Measurements from ENCODE around the gene DNAJC22. TPM values are rescaled to one million over a fixed set of nuclear protein-coding genes. Genes with fewer than 3 reads are reported as not detected.

The DNAJC22 gene
- total RNA-seq, 2 experiments from 2014 or later: 0.11 to 0.31 TPM

DNA sequence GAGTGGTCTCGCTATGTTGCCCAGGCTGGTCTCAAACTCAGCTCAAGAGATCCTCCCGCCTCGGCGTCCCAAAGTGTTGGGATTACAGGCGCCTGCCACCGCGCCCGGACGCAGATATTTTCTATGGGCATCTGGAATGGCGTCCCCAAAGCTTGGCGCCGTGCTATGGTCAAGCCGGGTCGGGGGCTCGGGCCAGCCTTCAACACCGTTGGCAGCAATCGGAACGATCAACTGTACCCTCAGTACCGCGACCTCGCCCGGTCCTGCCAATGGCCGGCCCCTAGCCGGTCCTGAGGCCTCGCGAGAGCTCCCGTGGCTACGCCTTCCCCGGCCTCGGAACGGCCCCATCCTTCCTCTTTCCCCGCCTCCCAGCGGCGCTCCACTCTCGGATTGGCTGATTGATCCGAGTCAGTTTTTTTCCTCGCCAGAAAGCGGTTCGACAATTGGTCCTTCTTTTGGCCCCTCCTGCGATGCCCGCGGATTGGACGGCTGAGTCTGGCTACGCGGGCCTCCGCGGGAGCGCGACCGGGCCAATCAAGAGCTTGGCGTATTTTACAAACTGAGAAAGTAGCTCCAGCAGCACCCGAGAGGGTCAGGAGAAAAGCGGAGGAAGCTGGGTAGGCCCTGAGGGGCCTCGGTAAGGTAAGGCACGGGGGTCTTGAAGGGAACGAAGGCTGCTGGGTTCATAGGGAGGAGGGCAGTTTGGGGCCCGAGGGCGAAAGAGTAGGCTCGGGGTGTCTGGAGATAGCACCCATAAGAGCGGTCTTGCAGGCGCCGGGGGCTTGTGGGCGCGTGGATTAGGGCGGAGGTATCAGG lies 23.8 kb upstream of the DNAJC22 start, which contains the start of gene TROAP:
TSS of gene TROAP (plus strand) at position 548 of the 816 bp plus-strand sequence. CDS start 354 bp downstream, outside the sequence.
- Mint-ChIP-seq H3K27me3 (peaks cover 5% of the 10 kb centered on the region), H3K4me3 (peak within 1 kb of the TSS; percentile 100), H3K27ac (peak within 1 kb of the TSS; percentile 98), H3K4me1 (peaks cover 24% of the 10 kb centered on the region), H3K9me3 (no peaks in the 10 kb centered on the region), H3K36me3 (peaks cover 20% of the 10 kb centered on the region)
- POLR2A ChIA-PET: interaction anchor here (0.7 to 2.2 kb wide), 22 partner anchors 8 to 703 kb away, joined by 3 to 23 read pairs (median 4); partner anchors contain the start of genes PRKAG1, RACGAP1, SPATS2 and TUBA1A
- DNase-seq (peak; percentile 95), ATAC-seq (ENCODE audit: low read depth) (peak; percentile 98)

DNA sequence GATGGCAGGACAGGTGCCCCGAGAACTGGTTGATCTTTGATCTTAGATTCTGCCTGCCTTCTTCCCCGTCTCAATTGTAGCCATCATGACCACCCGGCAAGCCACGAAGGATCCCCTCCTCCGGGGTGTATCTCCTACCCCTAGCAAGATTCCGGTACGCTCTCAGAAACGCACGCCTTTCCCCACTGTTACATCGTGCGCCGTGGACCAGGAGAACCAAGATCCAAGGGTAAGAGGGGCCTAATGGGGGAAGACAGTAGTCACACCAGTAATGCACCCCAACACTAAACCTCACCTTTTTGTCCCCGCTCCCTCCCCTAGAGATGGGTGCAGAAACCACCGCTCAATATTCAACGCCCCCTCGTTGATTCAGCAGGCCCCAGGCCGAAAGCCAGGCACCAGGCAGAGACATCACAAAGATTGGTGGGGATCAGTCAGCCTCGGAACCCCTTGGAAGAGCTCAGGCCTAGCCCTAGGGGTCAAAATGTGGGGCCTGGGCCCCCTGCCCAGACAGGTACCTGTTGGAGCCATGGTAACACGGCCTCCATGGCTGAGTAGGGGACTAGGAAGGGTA lies 23.1 kb upstream of the DNAJC22 start:
- DNase-seq: no peak
- Mint-ChIP-seq H3K27ac (peak overlapping the region; percentile 98), H3K4me3 (peak overlapping the region; percentile 100), H3K4me1 (peaks cover 24% of the 10 kb centered on the region), H3K27me3 (peaks cover 4% of the 10 kb centered on the region), H3K36me3 (peaks cover 21% of the 10 kb centered on the region), H3K9me3 (no peaks in the 10 kb centered on the region)
- no peak for ATAC-seq (ENCODE audit: low read depth)
- POLR2A ChIA-PET: interaction anchor here (0.6 to 2.2 kb wide), 19 partner anchors 8 to 345 kb away, joined by 3 to 23 read pairs (median 5); partner anchors contain the start of genes DNAJC22, SPATS2, TUBA1A and TUBA1B

DNA sequence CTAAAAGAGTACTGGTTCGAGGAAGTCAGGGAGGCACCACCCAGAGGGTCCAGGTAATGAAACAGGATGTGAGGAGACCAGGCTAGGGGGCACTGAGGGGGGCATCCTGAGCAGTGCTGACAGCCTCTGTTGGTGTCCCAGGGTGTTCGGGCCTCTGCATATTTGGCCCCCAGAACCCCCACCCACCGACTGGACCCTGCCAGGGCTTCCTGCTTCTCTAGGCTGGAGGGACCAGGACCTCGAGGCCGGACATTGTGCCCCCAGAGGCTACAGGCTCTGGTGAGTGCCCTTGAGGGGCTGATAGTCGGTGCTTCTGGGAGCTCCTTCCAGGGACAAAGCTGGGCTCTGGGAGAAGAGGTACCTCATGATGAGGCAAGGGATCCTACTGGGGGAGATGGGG lies 21.1 kb upstream of the DNAJC22 start:
- peaks cover 31% of the 10 kb centered on the region for H3K36me3 Mint-ChIP-seq
- no peak for ATAC-seq (ENCODE audit: low read depth)
- H3K27me3 Mint-ChIP-seq: no peaks in the 10 kb centered on the region
- no peak overlapping the region for H3K4me3 Mint-ChIP-seq
- peaks cover 24% of the 10 kb centered on the region for H3K4me1 Mint-ChIP-seq
- POLR2A ChIA-PET: no interaction called here
- H3K9me3 Mint-ChIP-seq: no peaks in the 10 kb centered on the region
- H3K27ac Mint-ChIP-seq: peak overlapping the region; percentile 54
- DNase-seq: no peak

DNA sequence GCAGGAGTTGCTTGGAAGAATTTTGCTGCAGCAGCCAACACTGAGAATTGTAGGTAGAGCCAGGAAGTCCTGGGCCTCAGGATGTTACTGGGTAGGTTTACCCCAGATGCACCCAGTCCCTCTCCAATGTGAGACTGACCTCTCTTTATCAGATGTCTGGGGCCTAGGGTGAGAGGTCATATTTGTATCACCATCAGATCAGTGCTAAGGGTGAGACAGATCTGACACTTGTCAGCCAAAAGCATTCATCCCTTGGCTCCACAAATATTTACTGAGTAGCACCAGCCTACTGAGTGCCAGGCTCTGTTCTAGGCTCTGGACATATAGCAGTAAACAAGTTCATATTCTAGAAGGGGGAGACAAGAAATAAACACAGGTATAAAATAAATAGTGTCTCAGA lies 19.3 kb upstream of the DNAJC22 start:
- Mint-ChIP-seq H3K27me3 (peaks cover 2% of the 10 kb centered on the region), H3K27ac (no peak overlapping the region), H3K9me3 (no peaks in the 10 kb centered on the region), H3K4me3 (no peak overlapping the region), H3K4me1 (peaks cover 17% of the 10 kb centered on the region), H3K36me3 (peaks cover 43% of the 10 kb centered on the region)
- POLR2A ChIA-PET: no interaction called here
- DNase-seq (no peak), ATAC-seq (ENCODE audit: low read depth) (no peak)

DNA sequence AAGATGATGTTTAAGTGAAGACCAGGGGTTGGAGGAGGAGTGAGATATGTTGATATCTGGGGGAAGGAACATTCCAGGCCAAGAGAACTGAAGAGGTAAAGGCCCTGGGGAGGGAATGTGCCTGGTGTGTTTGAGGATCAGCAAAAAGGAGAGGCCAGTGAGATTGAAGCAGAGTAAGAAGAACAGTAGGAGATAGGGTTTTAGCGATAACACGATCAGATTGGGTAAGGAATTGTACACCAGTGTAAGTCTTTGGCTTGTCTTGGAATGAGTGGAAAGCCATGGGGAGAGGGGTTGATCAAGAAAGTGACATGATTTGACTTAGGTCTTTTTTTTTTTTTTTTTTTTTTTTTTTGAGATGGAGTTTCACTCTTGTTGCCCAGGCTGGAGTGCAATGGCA lies 18.8 kb upstream of the DNAJC22 start:
- H3K27me3 Mint-ChIP-seq: peaks cover 6% of the 10 kb centered on the region
- H3K4me1 Mint-ChIP-seq: peaks cover 17% of the 10 kb centered on the region
- POLR2A ChIA-PET: interaction anchor here (0.6 kb wide), 1 partner anchor 72 kb away, joined by 3 read pairs; no protein-coding TSS in a partner anchor
- no peak overlapping the region for H3K27ac Mint-ChIP-seq
- peaks cover 43% of the 10 kb centered on the region for H3K36me3 Mint-ChIP-seq
- no peak for ATAC-seq (ENCODE audit: low read depth)
- no peak for DNase-seq
- H3K9me3 Mint-ChIP-seq: no peaks in the 10 kb centered on the region
- H3K4me3 Mint-ChIP-seq: no peak overlapping the region

DNA sequence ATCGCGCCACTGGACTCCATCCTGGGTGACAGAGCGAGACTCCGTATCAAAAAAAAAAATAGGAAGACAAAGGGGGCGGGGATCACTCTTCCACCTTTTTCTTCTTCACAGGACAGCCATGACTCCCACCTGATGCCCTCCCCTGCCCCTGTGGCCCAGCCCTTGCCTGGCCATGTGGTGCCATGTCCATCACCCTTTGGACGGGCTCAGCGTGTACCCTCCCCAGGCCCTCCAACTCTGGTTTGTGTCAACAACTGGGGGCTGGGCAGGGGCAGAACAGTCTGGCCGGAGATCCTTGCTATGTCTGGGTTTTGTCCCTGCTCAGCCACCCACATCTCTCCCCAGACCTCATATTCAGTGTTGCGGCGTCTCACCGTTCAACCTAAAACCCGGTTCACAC lies 17.9 kb upstream of the DNAJC22 start:
- POLR2A ChIA-PET: no interaction called here

DNA sequence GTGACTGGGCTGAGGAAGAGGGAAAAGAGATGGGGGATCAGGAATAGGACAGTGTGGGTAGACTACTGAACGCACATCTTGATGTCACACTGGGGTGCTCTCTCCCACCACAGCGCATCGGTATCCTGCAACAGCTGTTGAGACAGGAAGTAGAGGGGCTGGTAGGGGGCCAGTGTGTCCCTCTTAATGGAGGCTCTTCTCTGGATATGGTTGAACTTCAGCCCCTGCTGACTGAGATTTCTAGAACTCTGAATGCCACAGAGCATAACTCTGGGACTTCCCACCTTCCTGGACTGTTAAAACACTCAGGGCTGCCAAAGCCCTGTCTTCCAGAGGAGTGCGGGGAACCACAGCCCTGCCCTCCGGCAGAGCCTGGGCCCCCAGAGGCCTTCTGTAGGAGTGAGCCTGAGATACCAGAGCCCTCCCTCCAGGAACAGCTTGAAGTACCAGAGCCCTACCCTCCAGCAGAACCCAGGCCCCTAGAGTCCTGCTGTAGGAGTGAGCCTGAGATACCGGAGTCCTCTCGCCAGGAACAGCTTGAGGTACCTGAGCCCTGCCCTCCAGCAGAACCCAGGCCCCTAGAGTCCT lies 16.6 kb upstream of the DNAJC22 start:
- Mint-ChIP-seq H3K27me3 (peaks cover 27% of the 10 kb centered on the region), H3K36me3 (peaks cover 37% of the 10 kb centered on the region), H3K27ac (no peak overlapping the region), H3K9me3 (no peaks in the 10 kb centered on the region), H3K4me3 (no peak overlapping the region), H3K4me1 (peaks cover 11% of the 10 kb centered on the region)
- DNase-seq: no peak
- POLR2A ChIA-PET: interaction anchor here (0.5 to 2.7 kb wide), 2 partner anchors 7 to 14 kb away, joined by 5 to 12 read pairs; partner anchors contain the start of gene TROAP
- no peak for ATAC-seq (ENCODE audit: low read depth)

More for the DNA sequence above, 17.9 kb upstream of the DNAJC22 start:
- Mint-ChIP-seq H3K4me3 (no peak overlapping the region), H3K27ac (no peak overlapping the region), H3K27me3 (peaks cover 16% of the 10 kb centered on the region), H3K4me1 (peaks cover 15% of the 10 kb centered on the region), H3K36me3 (peaks cover 42% of the 10 kb centered on the region), H3K9me3 (no peaks in the 10 kb centered on the region)
- ATAC-seq (ENCODE audit: low read depth) (no peak), DNase-seq (no peak)

DNA sequence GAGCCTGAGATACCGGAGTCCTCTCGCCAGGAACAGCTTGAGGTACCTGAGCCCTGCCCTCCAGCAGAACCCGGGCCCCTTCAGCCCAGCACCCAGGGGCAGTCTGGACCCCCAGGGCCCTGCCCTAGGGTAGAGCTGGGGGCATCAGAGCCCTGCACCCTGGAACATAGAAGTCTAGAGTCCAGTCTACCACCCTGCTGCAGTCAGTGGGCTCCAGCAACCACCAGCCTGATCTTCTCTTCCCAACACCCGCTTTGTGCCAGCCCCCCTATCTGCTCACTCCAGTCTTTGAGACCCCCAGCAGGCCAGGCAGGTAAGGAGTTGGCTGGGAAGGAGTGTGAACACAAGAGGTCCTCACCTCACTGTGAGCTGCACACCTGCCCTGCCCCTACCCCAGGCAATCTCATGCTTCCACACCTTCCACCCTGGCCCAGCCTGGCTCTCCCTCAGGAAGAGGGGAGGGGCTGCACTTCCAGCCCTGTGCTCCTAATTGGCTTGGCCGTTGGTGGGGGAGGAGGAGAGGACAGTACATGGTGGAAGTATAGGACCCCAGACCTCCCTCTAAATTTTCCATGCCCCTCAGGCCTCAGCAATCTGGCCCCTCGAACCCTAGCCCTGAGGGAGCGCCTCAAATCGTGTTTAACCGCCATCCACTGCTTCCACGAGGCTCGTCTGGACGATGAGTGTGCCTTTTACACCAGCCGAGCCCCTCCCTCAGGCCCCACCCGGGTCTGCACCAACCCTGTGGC lies 15.9 kb upstream of the DNAJC22 start:
- Mint-ChIP-seq H3K36me3 (peaks cover 34% of the 10 kb centered on the region), H3K27ac (no peak overlapping the region), H3K4me3 (no peak overlapping the region), H3K27me3 (peaks cover 34% of the 10 kb centered on the region), H3K9me3 (no peaks in the 10 kb centered on the region), H3K4me1 (peaks cover 10% of the 10 kb centered on the region)
- ATAC-seq (ENCODE audit: low read depth) (no peak), DNase-seq (no peak)
- POLR2A ChIA-PET: interaction anchor here (0.6 to 2.7 kb wide), 3 partner anchors 8 to 235 kb away, joined by 3 to 12 read pairs (median 3); partner anchors contain the start of gene TROAP

DNA sequence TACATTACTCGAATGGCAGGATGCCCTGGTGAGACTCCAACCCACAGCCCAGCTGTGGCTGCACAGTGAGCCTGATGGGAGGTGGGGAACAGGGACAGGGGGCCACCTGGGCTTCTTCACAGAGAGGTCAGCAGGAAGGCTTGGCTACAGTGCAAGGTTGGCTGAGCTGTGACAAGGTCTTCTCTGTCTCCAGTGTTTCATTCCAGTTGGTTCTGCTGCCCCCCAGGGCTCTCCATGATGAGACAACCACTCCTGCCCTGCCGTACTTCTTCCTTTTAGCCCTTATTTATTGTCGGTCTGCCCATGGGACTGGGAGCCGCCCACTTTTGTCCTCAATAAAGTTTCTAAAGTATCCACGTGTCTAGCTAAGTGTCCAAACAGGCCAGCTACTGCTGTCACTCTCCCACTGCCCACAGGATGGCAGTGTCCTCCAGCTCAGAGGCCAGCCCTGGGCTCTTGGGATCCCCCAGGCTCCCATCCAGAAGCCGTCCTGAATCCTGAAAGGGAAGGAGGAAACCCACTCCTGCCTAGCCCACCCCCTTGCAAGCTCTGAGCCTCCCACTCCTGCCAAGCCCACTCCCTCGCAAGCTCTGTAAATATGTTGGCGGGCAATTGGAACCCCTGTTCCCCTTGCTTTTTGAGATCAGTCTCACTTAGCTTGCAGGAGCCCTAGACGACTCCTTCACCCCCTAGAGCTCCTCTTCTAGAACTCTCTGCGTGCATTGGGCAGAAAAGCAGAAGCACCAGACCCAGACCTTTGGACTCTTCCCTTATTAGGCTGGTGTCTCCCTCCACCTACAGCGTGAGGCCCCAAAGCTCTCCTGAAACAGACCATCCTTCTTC lies 15.1 kb upstream of the DNAJC22 start:
- Mint-ChIP-seq H3K4me3 (no peak overlapping the region), H3K9me3 (no peaks in the 10 kb centered on the region), H3K27ac (no peak overlapping the region), H3K27me3 (peaks cover 37% of the 10 kb centered on the region), H3K36me3 (peaks cover 28% of the 10 kb centered on the region), H3K4me1 (peaks cover 9% of the 10 kb centered on the region)
- ATAC-seq (ENCODE audit: low read depth) (no peak), DNase-seq (no peak)
- POLR2A ChIA-PET: interaction anchor here (0.6 to 2.7 kb wide), 7 partner anchors 9 to 234 kb away, joined by 3 to 12 read pairs (median 4); partner anchors contain the start of genes DNAJC22, SPATS2 and TROAP

DNA sequence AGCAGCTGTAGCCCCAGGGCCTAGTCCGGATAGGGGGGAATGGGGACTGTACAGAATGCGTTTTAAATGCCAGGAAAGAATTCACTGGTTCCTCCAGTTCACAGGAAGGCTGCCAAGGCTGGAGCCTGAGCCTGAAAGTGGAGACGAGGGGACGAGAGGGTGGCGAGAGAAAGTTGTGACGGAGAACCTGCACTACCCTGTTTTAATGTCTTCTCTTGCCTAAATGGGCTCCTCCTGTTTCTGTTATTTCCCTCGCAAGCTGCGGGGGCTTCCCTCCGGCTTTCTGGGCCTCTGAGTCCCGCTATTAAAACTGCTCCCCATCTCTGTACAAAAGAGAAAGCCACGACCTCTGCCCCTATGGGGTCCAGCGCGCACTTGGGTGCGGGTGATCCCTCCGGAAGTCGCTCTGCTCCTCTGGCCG lies 14.2 kb upstream of the DNAJC22 start:
- ATAC-seq (ENCODE audit: low read depth): no peak
- Mint-ChIP-seq H3K27ac (no peak overlapping the region), H3K9me3 (no peaks in the 10 kb centered on the region), H3K4me1 (peaks cover 10% of the 10 kb centered on the region), H3K27me3 (peaks cover 45% of the 10 kb centered on the region), H3K4me3 (no peak overlapping the region), H3K36me3 (peaks cover 28% of the 10 kb centered on the region)
- DNase-seq: no peak
- POLR2A ChIA-PET: interaction anchor here (0.6 to 2.7 kb wide), 6 partner anchors 10 to 291 kb away, joined by 3 to 12 read pairs (median 4); partner anchors contain the start of genes DNAJC22, PRPF40B, SPATS2 and TROAP

DNA sequence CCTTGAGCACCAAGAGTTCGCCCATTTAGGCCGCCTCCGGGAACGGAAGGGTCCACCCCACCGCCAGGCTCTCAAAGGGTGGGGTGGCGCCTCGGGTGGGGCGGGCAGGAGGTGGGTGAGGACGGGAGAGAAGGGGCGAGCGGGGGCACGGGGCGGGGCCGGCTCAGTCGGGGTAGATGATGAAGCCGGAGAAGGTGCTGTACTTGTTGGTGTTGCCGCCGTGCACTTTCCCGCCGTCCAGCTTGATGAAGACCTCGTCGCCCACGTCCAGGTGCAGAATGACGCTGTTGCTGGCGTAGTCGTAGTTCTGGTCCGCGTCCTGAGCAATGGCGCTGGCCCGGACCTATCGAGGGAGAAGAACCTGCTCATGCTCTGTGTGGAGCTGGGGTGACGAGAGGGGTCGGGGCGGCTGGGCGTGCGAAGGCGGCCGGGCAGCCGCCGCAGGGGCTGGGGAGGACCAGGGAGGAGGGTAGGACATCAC lies 13.8 kb upstream of the DNAJC22 start:
- DNase-seq (no peak), ATAC-seq (ENCODE audit: low read depth) (no peak)
- no peak overlapping the region for H3K27ac Mint-ChIP-seq
- peaks cover 50% of the 10 kb centered on the region for H3K27me3 Mint-ChIP-seq
- peaks cover 9% of the 10 kb centered on the region for H3K4me1 Mint-ChIP-seq
- H3K9me3 Mint-ChIP-seq: no peaks in the 10 kb centered on the region
- POLR2A ChIA-PET: interaction anchor here (0.6 to 2.5 kb wide), 4 partner anchors 10 to 290 kb away, joined by 3 to 7 read pairs (median 6); partner anchors contain the start of genes DNAJC22, PRPF40B and TROAP
- peak overlapping the region; percentile 56 for H3K4me3 Mint-ChIP-seq
- H3K36me3 Mint-ChIP-seq: peaks cover 25% of the 10 kb centered on the region
